NCI-H2081 treated with DMSO at 0.1 percent for 48 hours (cell line): ENCODE data around the gene ARHGDIA.
"Not testable (repeated sequence)": the region's sequence is repeated elsewhere in the genome, so short reads cannot be mapped to it uniquely, and the experiment has no call there.

Experiments
- DNase-seq: peaks from one replicate; lab custom pipeline; 2025; lab: John Stamatoyannopoulos, UW

The ARHGDIA gene

GRCh38 chr17:81870981-81871386 is at the start of gene ARHGDIA:
Gene ARHGDIA, minus strand, starts transcription at chr17:81871337. Its CDS starts 1,407 bp downstream, at chr17:81869930.
- DNase-seq, result no peak

GRCh38 chr17:81918832-81919545 is 47.9 kb upstream of the ARHGDIA start:
- no peak for DNase-seq

- DNase-seq, result not testable (repeated sequence)
Observed at GRCh38 chr17:81918333-81918669, 47.2 kb upstream of the ARHGDIA start.

- DNase-seq, result no peak
Observed at GRCh38 chr17:81917565-81918332, 46.6 kb upstream of the ARHGDIA start, which contains the start of gene SIRT7. Gene SIRT7, minus strand, starts transcription at chr17:81918176. Its CDS starts 45 bp downstream, at chr17:81918131.

- no peak for DNase-seq
Observed at GRCh38 chr17:81916234-81917001, 45.3 kb upstream of the ARHGDIA start.

- no peak for DNase-seq
Observed at GRCh38 chr17:81915331-81915730, 44.2 kb upstream of the ARHGDIA start.

- no peak for DNase-seq
Observed at GRCh38 chr17:81914103-81914850, 43.1 kb upstream of the ARHGDIA start.

- DNase-seq, result no peak
Observed at GRCh38 chr17:81913394-81914102, 42.4 kb upstream of the ARHGDIA start.

GRCh38 chr17:81912441-81913309 is 41.5 kb upstream of the ARHGDIA start:
- DNase-seq, result no peak

- DNase-seq, result no peak
Observed at GRCh38 chr17:81911969-81912368, 40.8 kb upstream of the ARHGDIA start.

- DNase-seq, result peak; percentile 42
Observed at GRCh38 chr17:81911277-81911961, 40.3 kb upstream of the ARHGDIA start, which contains the start of gene PCYT2. Gene PCYT2, minus strand, starts transcription at chr17:81911399. Its CDS starts 44 bp downstream, at chr17:81911355.

- no peak for DNase-seq
Observed at GRCh38 chr17:81910840-81911276, 39.7 kb upstream of the ARHGDIA start.

GRCh38 chr17:81909966-81910839 is 39.1 kb upstream of the ARHGDIA start:
- no peak for DNase-seq

GRCh38 chr17:81909231-81909630 is 38.1 kb upstream of the ARHGDIA start:
- no peak for DNase-seq

GRCh38 chr17:81908793-81909192 is 37.7 kb upstream of the ARHGDIA start:
- no peak for DNase-seq

- no peak for DNase-seq
Observed at GRCh38 chr17:81907219-81908145, 36.3 kb upstream of the ARHGDIA start.

- no peak for DNase-seq
Observed at GRCh38 chr17:81906476-81907218, 35.5 kb upstream of the ARHGDIA start.
